Ishikawa (cell line): ENCODE measurements around the gene DOLK.

Experiments
- CEBPB ChIP-seq: IDR thresholded peaks from 2 replicates; pipeline ENCODE4 v1.6.1; 2012
- CREB1 ChIP-seq: IDR thresholded peaks from 2 replicates; pipeline ENCODE4 v1.6.1; 2012; ENCODE audit warnings: low read depth
- EP300 ChIP-seq: IDR thresholded peaks from 2 replicates; pipeline ENCODE4 v1.6.1; 2012; ENCODE audit warnings: borderline replicate concordance
- NFIC ChIP-seq: IDR thresholded peaks from 2 replicates; pipeline ENCODE4 v1.6.1; 2012
- TAF1 ChIP-seq: IDR thresholded peaks from 2 replicates; pipeline ENCODE4 v1.6.1; 2012; ENCODE audit warnings: low read depth, mild to moderate bottlenecking
- TCF12 ChIP-seq: IDR thresholded peaks from 2 replicates; pipeline ENCODE4 v1.6.1; 2012; ENCODE audit warnings: low read depth
- ZBTB7A ChIP-seq: IDR thresholded peaks from 2 replicates; pipeline ENCODE4 v1.6.1; 2012; ENCODE audit warnings: low read depth
- TF ChIP-seq, protein P1 (sequence below): IDR thresholded peaks from 2 replicates; pipeline ENCODE4 v1.6.1; 2012
- TF ChIP-seq, protein P2 (sequence below): IDR thresholded peaks from 2 replicates; pipeline ENCODE4 v1.6.1; 2012; ENCODE audit warnings: low read depth, mild to moderate bottlenecking

DNA sequence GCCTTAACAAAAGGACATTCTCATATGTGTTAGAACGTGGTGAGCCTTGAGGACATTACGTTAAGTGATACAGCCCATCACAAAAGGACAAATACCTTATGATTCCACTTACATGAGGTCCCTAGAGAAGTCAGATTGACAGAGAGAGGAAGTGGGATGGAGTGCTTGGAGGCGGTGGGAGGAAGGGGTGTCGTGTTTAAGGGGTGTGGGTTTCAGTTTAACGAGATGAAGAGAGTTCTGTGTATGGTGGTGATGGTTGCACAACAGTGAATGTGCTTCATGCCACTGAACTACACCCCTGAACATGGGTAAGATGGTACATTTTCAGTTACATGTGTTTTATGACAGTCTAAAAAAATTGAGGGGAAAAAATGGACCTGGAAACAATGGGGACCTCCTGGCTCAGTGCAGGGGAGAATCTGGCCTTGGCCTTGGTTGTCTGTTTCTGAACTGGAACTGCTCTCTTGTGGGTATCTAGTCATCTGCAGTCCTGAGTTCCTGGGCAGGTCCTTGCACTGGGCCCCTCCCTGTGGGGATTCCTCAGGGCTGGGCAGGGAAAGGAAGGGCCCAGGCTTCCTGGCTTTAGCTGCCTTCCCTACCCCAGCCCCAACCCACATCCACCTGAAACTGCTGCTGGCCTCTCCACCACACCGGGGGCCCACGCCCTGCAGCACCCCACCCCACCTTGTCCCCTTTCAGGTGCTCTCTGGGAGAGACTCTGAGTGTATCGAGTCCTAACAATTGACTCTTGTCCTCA lies 47.7 kb downstream of the DOLK start:
- no peak for TF ChIP-seq TCF12
- TF ChIP-seq ZBTB7A, result no peak
- TF ChIP-seq TAF1, result no peak
- TF ChIP-seq CEBPB, result no peak
- no peak for TF ChIP-seq EP300
- TF ChIP-seq CREB1, result no peak
- TF ChIP-seq, protein P1, sequence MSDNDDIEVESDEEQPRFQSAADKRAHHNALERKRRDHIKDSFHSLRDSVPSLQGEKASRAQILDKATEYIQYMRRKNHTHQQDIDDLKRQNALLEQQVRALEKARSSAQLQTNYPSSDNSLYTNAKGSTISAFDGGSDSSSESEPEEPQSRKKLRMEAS, result no peak
- TF ChIP-seq, protein P2, sequence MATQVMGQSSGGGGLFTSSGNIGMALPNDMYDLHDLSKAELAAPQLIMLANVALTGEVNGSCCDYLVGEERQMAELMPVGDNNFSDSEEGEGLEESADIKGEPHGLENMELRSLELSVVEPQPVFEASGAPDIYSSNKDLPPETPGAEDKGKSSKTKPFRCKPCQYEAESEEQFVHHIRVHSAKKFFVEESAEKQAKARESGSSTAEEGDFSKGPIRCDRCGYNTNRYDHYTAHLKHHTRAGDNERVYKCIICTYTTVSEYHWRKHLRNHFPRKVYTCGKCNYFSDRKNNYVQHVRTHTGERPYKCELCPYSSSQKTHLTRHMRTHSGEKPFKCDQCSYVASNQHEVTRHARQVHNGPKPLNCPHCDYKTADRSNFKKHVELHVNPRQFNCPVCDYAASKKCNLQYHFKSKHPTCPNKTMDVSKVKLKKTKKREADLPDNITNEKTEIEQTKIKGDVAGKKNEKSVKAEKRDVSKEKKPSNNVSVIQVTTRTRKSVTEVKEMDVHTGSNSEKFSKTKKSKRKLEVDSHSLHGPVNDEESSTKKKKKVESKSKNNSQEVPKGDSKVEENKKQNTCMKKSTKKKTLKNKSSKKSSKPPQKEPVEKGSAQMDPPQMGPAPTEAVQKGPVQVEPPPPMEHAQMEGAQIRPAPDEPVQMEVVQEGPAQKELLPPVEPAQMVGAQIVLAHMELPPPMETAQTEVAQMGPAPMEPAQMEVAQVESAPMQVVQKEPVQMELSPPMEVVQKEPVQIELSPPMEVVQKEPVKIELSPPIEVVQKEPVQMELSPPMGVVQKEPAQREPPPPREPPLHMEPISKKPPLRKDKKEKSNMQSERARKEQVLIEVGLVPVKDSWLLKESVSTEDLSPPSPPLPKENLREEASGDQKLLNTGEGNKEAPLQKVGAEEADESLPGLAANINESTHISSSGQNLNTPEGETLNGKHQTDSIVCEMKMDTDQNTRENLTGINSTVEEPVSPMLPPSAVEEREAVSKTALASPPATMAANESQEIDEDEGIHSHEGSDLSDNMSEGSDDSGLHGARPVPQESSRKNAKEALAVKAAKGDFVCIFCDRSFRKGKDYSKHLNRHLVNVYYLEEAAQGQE, result no peak
- TF ChIP-seq NFIC, result no peak
